NCI-H748 treated with DMSO at 0.1 percent for 48 hours (cell line): ENCODE measurements around the gene TECPR2.

ENCODE experiments used
- DNase-seq: peaks from one replicate; lab custom pipeline; 2025; lab: John Stamatoyannopoulos, UW

Gene TECPR2

DNA sequence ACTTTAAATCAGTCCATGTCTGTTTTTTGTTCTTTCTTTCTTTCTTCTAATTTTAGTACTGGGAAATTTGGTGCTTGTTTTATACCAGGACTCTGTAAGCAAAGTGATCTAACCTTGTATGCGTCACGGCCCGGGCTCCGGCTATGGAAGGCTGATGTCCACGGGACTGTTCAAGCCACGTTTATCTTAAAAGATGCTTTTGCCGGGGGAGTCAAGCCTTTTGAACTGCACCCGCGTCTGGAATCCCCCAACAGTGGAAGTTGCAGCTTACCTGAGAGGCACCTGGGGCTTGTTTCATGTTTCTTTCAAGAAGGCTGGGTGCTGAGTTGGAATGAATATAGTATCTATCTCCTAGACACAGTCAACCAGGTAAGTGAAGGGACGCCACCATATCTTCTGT, 62.2 kb downstream of the TECPR2 start:
- DNase-seq, result no peak

DNA sequence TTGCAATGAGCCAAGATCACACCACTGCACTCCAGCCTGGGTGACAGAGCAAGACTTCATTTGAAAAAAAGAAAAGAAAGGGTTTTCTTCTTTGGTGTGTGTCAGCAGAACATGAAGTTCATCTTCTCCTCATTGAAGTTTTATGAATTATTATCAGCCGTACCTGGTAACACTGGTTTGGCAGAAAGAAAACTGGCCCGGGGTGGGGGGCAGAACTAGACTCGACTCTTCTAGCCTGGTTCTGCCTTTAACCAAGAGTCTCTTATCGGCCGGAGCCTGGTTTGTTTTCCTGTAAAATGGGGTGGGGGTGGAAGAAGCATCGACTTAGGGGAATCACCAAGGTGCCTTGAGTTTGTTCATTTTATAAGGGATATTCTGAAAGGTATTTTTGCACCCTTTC, 64.1 kb downstream of the TECPR2 start:
- no peak for DNase-seq

DNA sequence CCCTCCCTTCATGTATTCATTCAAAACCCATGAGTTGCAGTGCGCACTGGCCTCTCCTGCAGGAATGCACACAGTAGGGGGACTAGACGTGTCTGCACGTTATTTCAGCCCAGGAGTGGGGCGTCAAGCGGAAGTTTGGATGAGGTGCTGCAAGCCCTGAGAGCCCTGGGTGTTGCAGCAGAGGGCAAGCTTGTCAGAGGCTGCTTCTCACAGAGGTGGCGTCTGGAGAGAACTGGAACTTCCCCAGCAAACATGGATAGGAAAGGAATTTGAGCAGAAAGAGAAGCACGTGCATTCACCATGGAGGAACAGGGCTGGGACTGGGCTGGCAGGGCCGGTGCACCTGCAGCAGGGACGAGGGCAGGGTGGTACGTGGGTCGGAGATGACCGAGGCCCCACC, 64.9 kb downstream of the TECPR2 start:
- DNase-seq, result no peak

DNA sequence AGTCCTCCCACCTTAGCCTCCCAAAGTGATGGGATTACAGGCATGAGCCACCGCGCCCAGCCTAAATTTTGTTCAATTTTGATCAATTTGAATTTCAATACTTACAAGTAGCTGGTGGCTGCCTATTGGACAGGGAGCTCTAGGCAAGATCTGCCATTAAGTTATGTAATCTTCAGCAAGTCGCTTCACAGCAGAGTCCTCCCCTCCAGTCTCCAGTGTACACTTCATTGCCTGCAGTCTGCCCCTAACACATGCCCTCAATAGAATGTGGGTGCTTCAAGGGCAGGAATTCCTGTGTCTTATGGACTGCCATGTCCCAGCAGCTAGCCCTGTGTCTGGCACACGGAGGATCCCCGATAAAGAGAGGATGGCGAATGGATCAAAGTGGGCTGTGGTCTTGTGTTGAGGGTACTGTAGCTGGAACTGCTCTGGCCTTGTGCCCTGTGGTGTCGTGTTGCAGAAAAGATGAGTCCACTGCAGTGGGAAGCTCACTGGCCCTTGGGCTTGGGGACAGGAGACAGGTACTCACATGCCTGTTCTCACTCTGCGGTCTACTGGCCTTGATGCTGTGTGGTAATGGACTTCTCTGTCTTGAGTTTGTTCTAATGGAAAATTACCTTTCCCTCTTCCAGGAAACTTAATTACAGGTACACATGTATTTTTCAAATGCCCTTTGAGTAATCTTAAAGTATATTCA, 67.6 kb downstream of the TECPR2 start:
- DNase-seq, result no peak

DNA sequence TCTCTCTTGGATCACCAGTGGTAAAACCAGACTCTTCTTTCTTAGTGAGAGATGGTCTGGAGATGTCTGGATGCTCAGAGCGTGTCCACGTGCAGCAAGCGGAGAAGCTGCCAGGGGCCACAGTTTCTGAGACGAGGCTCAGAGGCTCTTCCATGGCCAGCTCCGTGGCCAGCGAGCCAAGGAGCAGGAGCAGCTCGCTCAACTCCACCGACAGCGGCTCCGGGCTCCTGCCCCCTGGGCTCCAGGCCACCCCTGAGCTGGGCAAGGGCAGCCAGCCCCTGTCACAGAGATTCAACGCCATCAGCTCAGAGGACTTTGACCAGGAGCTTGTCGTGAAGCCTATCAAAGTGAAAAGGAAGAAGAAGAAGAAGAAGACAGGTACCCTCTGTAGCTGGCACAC, 69.0 kb downstream of the TECPR2 start:
- no peak for DNase-seq

DNA sequence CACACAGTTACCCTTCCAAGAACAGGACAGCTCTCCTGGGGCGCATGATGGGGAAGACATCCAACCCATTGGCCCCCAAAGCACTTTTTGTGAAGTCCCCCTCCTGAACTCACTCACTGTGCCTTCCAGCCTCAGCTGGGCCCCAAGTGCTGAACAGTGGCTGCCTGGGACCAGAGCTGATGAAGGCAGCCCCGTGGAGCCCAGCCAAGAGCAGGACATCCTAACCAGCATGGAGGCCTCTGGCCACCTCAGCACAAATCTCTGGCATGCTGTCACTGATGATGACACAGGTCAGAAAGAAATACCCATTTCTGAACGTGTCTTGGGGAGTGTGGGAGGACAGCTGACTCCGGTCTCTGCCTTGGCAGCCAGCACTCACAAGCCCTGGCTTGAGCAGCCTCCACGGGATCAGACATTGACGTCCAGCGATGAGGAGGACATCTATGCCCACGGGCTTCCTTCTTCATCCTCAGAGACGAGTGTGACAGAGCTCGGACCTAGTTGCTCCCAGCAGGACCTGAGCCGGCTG, 72.0 kb downstream of the TECPR2 start:
- DNase-seq, result no peak

DNA sequence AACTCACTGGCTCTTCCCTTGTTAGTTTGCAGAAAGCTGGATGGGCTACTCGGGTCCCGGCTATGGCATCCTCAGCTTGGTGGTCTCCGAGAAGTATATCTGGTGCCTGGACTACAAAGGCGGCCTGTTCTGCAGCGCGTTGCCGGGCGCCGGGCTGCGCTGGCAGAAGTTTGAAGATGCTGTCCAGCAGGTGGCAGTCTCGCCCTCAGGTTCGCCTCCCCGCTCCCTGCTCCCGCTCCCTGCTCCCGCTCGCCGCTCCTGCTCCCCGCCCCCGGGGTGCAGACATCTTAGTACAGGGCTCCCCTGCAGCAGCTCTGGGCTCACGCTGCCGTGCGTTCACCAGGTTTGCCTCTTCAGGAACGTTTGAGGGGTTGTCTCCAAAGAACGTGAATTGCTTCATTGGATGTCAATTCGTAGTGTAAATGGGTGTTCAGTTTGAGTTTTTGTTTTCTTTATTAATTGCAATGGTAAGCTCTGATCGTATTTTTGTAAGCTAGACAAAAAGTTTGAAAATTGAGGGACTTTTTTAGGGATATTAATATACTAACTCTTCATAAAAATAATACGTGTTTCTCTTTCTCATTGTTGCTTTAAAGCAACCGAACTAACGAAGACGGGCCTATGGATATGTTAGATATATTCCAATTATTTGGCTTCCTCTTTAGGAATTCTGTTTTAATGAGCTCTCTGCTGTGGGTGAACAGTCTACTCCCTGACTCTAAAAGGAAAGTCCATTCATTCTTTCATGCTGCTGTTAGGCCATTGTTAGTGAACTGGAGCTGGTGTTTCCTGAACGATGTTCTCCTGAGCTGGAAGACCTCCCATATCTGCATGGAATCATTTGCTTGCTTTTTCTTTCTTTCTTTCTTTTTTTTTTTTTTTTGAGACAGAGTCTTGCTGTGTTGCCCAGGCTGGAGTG, 75.5 kb downstream of the TECPR2 start:
- DNase-seq, result peak; percentile 84

DNA sequence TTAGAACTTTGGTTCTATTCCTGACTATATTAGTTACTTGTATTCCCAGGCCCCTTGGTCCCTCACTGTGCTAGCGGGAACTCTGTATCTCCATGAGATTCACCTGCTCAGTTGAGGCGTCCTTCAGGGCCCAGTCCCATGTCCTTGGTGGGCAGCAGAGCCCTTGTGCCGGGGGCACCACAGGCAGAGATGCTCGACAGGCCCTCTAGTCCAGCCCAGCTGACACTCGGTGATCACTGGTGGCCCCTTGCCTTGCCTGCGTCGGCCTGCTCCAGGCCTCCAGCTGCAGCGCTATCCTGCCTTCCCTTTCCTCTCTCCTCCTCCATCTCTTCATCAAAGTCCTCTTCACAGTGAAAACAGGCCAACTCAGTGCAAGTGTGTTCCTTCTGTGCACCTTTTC, 76.8 kb downstream of the TECPR2 start:
- no peak for DNase-seq

DNA sequence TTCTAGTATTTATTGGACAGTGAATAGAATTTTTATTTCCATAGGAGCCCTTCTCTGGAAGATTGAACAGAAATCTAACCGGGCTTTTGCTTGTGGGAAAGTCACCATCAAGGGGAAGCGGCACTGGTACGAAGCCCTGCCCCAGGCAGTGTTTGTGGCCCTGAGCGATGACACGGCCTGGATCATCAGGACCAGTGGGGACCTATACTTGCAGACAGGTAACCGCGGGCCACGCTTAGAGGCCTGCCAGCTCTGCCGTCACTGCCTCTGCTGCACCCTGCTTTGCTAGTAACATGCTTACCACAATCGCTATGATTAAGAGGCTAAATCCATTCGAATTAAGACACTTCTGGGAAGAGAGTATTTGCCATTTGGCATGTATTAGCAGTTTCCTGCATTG, 77.7 kb downstream of the TECPR2 start:
- DNase-seq, result no peak

DNA sequence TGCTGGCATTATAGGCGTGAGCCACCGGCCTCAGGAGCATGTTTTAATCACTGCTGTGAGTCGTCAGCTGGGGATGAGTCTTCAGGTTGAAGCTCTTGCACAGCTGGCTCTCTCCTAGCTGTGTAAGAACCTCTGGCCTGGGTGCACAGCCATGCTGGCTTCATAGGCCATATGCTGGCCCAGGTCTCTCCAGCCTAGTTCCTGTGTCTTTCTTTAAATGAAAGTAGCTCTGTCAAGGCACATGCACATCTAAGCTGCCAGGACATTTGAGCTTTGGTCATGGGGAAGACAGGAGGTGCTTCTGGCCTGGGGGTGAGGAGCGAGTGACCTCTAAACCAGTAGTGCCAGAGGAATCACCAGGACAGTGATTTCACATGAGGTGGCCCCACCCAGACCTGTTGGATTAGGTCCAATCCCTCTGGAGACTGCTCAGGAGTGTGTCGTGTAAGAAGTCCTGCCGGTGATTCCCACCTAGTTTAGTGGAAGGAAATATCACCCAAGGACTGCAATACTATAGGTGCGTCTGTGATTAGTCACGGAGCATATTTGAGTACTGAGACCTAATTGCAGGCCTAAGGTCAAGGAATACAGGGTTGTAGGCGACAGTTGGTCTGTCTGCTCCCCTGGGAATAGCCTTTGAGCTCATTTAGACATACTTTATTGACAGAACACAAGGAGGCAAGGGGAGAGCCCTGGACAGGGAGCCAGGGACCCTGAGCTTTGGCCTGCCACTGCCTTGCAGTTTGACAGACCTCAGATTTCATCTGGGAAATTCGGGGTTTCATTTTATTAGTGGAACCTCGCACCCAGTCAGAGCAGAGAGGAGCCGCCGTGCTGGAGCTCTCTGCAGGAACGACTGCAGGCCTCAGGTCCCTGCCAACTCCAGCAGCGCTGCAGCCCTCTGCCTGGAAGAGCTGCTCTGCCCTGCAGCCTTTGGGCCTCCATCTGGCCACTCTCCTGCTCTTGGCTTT, 79.8 kb downstream of the TECPR2 start:
- DNase-seq, result no peak

DNA sequence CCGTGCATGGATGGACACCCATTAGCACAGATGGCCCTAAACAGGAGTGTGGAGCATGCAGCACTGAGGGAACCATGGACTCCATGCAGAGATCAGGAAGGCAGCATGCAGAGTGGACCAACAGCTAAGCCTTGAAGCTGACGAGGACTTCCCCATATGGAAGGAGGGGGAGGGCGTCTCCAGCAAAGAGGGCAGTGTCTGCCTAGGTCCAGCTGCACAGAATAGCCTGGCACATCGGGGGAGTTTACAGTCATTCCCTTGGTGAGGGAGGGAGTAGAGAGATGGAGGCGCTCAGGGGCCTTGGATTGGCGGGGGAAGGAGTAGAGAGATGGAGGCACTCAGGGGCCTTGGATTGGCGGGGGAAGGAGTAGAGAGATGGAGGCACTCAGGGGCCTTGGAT, 82.3 kb downstream of the TECPR2 start:
- no peak for DNase-seq

DNA sequence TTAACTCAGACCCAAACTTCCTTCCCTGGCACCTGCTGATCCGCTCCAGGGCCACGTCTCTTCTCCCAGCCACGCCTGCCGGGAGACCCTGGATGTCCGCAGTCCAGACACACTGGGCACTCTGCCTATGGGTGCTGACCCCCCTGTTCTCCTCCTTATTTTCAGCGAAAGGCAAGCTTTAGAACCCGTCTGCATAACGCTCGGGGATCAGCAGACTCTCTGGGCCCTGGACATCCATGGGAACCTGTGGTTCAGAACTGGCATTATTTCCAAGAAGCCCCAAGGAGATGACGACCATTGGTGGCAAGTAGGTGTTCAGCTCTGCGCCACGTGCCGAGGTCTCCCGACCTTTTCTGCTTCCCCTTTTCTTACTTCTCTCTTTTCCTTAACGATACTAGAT, 82.9 kb downstream of the TECPR2 start:
- no peak for DNase-seq

DNA sequence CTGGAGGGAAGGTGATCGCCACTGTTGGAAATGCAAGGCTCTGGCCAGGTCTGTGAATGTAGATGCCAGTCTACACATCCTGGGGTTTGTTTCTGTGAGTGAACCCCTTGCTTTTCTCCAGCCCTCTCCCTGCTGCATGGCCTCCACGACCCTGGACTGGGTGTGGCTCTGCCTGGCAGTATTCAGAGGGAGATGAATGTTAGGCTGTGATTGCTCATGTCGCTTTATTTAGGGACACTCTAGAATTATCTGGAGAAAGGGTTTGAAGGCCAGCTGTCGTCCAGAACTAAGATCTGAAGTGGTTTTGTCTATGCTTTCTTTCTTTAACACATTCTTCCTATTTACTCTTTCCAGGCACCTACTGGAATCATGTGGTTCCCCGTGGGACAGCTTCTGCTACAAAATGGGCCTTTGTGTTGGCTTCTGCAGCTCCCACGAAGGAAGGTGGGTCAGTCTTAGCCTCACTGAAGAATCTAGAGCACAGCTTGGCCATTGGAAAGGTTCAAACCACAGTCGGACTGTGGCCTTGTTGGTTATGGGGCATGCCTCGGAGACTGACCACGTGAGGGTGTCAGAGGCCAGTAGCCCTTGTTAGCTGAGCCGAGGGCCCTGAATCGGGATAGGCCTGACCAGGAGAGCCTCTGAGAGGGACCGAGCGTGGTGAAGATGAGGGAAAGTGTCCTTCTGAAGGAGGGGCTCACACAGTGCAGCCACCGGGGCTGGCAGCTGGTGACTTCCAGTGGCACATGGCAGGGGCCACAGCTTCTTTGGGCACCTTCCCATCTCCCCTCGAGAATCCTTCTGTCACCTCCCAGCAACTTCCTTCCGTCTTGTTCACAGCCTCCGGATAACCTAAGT, 87.7 kb downstream of the TECPR2 start:
- no peak for DNase-seq

DNA sequence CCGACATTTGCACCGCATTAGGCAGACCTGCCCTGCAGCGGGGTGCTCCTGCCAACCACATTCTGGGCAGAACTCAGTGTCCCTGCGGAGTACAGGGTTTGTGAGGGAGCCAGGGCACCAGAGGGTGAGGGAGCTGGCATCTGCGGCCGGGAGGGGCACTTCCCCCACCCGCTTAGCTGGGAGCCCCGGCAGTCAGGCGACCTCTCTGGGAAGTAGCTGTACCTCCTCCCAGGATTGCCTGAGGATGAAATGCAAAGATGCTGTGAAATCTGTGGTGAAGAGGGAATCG, 88.3 kb downstream of the TECPR2 start:
- DNase-seq, result no peak

DNA sequence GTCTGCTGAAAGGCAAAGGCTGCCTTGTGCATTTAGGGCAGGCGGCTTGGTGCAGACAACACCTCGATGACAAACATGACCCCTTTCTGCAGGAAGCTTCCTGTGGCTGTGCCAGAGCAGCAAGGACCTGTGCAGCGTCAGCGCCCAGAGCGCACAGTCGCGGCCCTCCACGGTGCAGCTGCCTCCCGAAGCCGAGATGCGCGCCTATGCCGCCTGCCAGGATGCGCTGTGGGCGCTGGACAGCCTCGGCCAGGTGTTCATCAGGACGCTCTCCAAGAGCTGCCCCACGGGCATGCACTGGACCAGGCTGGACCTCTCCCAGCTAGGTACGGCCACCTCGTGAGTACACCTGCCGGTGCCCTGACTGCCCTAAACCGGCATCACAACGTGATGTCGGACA, 89.6 kb downstream of the TECPR2 start:
- DNase-seq, result no peak

DNA sequence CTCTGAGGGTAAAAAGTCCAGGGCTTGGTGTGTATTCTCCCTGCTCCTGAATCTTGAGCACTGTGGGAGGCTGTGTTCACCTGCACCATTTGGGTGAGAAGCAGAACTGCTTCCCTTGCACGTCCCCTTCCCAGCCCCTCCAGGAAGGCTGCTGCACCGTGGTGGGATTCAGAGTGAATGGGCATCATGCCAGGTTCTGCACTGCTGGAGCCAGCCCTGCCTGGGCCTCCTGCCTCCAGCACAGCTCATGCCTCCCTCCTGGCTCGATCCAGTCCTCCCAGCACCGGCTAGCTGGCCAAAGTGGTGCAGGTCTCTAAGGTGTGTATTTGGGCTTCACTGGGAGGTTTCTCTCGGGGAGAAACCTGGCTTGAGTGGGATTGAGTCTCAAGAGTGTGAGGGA, 92.0 kb downstream of the TECPR2 start:
- DNase-seq, result no peak

DNA sequence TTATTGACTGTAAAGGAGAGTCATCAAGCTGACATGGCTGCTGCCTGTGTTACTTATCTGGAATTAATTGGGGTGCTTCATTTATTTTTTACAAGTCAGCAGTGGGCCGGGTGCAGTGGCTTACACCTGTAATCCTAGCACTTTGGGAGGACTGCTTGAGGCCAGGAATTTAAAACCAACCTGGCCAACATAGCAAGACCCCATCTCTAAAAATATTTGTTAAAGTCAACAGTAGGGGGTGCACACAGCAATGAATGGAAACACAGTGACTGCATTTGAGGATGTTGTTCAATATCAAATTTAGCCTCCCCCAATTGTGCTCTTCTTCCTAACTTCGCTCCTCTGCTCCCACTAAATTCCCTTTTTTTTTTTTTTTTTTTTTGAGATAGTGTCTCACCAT, 94.8 kb downstream of the TECPR2 start:
- no peak for DNase-seq

DNA sequence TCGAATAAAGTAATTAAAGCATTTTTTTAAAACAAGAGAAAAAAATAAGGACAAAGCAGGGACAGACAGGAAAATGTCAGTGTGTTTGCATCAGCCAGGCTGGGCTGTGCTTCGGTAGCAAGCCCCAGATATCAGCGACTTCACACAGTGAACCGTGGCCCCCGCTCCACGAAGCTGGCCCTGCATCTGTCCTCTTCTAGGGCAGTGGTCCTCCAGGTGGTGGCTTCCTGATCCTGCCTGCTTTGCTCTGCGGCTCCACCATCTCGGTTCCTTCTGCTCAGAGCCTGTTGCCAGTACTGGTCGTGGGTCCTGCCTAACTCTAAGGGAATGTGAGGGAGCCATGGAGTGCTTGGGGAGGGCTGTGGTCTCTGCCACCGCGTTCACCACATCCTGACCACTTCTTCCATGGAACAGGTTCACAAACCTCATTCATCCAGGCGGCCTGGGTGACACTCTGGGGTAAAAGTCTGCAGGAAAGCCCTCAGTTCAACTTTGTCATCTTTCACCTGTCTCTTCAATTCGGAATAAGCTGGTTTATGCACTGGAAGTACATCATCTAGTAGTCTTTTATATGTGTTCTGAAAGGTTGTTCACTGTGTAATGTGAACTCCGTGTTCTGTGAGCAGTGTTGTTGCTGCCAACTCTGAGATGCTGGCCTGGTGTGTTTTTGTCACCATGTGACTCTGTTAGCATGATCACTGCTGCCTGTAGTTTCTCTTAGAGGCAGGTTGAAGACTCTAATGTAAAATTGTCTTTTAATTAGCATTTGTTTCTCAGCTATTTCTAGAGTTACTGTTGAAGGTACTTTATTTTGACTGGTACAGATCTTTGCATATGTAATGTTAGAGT, 99.0 kb downstream of the TECPR2 start:
- DNase-seq, result no peak

DNA sequence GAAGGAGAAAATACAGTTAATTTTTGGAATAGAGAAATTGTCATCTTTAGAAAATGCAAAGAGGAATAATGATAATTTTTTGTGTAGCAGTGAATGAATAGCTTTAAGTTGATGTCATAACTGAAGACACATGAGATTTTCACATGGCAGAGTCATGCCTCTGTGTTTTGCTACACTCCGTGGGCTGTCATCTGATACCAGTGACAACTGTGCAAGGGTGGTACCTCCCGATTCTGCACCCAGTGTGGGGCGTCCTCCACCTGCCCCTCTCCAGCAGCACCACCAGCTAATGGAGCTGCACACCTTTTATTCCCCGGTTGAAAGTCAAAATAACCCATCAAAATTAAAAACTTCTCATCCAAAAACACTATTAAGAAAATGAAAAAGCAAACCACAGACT, 99.7 kb downstream of the TECPR2 start:
- no peak for DNase-seq

DNA sequence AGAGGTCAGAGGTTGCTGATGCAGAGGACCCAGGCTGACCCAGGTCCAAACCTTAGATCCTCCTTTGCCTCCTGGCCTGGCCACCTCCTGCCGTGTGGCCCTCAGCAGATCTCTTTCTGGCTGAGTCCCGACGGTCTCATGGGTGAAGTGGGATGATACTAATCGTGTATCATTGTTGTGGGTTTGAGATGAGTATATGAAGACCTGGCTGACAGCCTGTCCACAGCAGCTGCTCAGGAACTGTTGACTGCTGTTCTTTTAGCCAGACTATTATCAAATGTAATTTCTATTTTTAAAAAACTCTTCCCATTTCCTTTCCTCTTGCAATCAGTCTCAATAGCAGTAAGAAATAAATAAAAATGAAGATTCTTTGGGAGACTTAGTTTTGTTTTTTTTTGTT, 101.3 kb downstream of the TECPR2 start:
- DNase-seq, result no peak
